ENCODE results near the gene RFNG.

RFNG gene

GRCh38 chr17:82056729-82057621 lies 5.4 kb upstream of the RFNG start:
- no peak for DNase-seq

GRCh38 chr17:82055965-82056728 lies 4.5 kb upstream of the RFNG start:
- DNase-seq, result no peak

DNA sequence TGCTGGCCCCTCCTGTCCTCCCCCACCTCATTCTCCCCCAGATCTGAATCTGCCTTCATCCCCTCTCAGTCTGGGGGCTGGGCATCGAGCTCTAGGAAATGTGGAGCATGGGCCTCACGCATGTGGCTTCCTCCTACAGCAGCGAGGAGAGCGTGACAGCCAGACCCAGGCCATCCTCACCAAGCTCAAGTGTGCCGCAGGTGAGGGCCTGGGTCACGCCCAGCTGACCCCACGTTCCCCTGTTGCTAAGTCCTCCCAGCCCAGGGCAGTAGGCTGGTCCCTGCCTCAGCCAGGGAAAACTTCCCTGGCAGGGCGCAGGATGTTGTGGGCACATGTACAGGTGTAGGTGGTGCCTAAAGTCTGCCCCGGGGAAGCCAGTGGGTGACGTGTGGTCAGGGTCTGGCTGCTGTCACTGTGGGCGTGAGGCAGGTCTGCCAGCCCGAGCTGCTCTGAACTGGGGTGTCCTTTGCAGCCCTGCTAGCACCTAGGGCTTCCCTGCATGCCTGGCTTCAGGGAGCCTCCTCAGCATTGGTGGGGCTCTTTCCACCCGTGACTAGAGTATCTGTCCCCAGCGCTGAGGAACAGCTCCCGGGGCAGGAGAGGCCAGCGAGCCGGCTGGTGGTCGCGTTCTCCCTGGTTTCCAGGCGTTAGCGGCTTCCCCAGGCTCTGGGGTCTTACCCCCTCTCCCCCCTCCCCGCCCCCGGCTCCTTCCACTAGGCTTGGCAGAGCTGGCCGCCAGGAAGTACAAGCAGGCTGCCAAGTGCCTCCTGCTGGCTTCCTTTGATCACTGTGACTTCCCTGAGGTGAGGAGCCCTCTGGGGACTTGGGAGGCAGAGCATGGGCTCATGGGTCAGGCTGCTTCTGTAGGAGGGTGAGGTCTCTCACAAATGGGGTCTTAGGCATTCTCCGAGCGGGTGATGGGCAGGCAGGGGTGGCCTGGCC lies 3.7 kb upstream of the RFNG start:
- DNase-seq, result no peak

GRCh38 chr17:82054351-82055022 lies 2.9 kb upstream of the RFNG start:
- DNase-seq, result no peak

GRCh38 chr17:82053556-82054263 lies 2.1 kb upstream of the RFNG start:
- no peak for DNase-seq

GRCh38 chr17:82053130-82053529 lies 1.5 kb upstream of the RFNG start:
- DNase-seq, result no peak

DNA sequence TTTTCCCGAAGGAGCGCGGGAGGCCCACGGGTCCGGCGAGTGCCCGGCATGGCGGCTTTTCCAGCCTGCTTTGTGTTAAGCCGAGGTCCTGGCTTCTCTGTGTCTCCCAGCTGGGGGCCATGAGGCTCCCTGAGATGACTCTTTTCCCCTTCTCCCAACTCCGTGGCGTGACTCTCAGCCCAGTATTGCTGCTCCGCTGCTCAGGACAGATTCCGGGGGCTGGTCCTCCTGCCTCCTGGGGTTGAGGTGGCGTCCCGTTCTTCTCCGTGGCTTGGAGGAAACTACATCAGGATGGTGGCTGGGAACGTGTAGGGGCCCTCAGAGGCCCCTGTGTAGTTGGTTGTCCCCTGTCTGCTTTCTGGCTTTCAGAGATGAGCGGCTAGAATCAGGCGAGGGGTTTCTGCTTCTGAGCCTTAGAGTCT lies 1.0 kb upstream of the RFNG start:
- DNase-seq, result no peak

- no peak for DNase-seq
These were observed 610 bp downstream of the RFNG start for GRCh38 chr17:82050761-82051641.

DNA sequence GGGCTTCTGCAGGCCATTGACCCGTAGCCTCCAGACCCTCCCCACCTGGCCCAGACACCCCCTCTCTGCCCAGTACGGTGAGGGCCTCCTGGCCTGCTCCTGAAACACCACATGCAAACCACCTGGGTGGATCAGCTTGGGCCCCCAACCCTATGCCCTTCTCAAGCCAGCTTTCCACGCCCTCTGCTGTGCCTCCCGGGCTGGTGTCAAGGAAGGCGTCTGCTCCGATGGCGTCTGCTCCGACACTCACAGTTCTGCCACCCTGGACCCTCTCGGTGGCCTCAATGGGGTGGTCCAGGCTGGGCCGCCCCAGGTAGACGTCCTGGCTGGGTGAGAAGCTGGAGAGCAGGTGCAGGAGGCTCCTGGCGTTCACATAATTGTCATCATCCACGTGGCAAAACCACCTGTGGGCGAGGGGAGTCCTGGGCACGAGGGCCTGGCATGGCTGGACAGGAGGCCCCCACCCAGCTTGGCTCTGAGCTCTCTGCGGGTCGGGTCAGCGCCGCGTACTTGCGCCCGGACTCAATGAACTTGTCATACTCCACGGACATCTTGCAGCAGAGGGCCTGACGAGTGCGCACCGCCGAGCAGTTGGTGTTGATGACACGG lies 1.4 kb downstream of the RFNG start:
- DNase-seq, result no peak

GRCh38 chr17:82049521-82049971 lies 2.1 kb downstream of the RFNG start:
- no peak for DNase-seq

DNA sequence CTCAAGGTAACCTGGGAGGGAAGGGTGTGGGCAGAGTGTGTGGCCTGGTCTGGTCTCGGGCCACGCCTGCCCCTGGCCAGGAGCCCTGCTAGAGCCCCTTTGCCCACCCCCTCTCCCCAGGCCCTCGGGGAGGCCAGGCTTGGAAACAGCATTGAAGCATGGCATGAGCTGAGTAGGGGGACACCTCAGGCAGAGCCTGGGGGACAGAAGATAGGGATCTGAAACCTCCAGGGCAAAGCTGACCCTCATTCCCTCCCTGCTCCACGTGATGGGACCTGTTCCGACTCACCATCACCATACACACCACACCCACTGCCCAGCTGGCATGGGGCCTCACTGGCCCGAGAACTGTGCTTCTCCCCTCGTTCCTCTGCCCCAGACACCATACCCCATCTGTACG lies 2.5 kb downstream of the RFNG start:
- no peak for DNase-seq

- DNase-seq, result no peak
These were observed 3.0 kb downstream of the RFNG start for GRCh38 chr17:82048571-82048971.

GRCh38 chr17:82047914-82048570 lies 3.6 kb downstream of the RFNG start:
- no peak for DNase-seq

DNA sequence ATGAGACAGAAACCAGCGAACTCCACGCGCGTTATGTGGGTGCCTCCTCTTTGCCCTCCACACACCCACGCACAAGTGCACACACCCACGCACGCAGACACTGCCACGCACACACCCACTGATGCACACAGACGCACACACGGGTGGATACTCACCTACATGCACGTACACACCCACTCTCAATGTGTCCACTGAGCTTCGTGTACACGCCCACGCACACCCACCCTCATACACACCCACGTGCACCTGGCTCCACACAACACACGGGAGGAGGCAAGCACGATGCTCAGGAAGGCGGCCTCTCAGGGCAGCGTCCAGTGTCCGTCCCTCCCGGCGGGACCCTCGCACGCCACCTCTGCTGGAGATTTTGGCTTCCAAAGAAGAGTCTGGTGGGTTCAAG lies 4.2 kb downstream of the RFNG start:
- DNase-seq, result no peak

GRCh38 chr17:82046903-82047302 lies 4.7 kb downstream of the RFNG start:
- no peak for DNase-seq

DNA sequence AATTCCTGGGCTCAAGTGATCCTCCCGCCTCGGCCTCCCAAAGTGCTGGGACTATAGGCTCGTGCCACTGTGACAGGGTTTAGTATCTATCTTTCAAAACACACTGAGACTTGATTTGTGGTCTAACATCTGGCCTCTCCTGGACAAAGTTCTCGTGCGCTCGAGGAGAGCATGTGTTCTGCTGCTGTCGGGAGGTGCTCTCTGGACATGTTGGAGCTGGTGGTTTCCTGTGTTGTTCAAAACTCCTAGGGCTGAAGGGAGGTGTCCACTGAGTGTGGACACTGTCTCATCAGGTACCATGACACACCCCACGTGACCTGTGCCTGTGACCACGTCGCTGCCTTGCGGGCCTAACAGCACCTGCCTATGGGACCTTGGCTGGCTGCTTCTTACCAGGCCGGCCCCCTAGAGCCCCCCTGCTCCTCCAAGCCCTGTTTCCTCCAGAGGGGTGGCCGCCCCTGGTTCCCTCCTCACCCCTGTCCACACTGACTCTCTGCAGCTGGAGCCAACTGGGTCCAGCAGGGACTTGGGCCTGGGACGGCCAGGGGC lies 5.6 kb downstream of the RFNG start:
- DNase-seq, result no peak

DNA sequence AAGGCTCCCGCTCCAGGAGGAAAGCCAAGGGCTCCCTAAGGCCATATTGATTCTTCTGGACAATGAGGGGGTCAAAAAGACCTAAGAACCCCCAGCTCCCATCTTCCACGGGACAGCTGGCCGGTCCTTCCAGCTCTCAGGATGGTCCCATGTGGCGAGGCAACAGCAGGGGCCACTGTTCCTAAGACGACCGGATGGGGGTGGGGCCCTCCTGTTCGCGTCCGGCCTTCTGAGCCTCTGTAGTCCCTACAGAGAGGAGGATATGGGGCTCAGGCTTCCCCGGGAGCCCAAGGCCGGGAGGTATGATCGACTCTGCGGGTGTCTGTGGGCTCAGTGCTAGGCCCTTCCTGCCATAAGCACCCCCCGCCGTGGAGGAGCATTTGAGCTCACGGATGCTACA lies 8.1 kb downstream of the RFNG start:
- no peak for DNase-seq

GRCh38 chr17:82042649-82043048 lies 9.0 kb downstream of the RFNG start:
- DNase-seq, result no peak

GRCh38 chr17:82041144-82041814 lies 10.3 kb downstream of the RFNG start:
- DNase-seq, result no peak
